T-cell (primary cell): ENCODE results near the gene EFCAB9. TPM values are rescaled to one million over a fixed set of nuclear protein-coding genes. Genes with fewer than 3 reads are reported as not detected.

Experiments
- ATAC-seq, 4 experiments: fragments of 200-7000 bp in 3 of 4; fragments of 150-1000 bp in 1 of 4; cut with Tn5 transposase; replicated peaks in 1 of 4; 1 replicate in 3 of 4; 2 replicates in 1 of 4; pipeline ENCODE4 v1.10.0; 2021; ENCODE audit warnings: moderate library complexity in 3 of 4, mild to moderate bottlenecking in 2 of 4, moderate number of reproducible peaks in 1 of 4
- CTCF ChIA-PET, 2 donors: fragments of 300-600 bp; sonication (Branson Sonifier 250); formaldehyde crosslinking; loops; one replicate each; lab custom pipeline; 2022; ENCODE audit warnings: antibody characterized with exemption in 2 of 2; lab: Charles Lee
- POLR2A ChIA-PET, 2 donors: fragments of 300-600 bp; sonication (Branson Sonifier 250); formaldehyde crosslinking; loops; one replicate each; lab custom pipeline; 2022; ENCODE audit warnings: antibody characterized with exemption in 2 of 2; lab: Charles Lee
- DNase-seq, 35 experiments: peaks; one replicate each; pipeline versions ENCODE4 v3.0.0 to v3.0.0-alpha.2; 2013 to 2023
- H3K27ac ChIP-seq: one replicate; pipeline ENCODE4 v1.5.1; 2013; ENCODE audit warnings: low read length
- H3K27me3 ChIP-seq, 2 experiments: replicated peaks in 1 of 2; 1 replicate in 1 of 2; 2 replicates in 1 of 2; pipeline versions ENCODE4 v1.6.1 to v1.7.0; 2013; ENCODE audit warnings: low read length in 1 of 2, mixed read lengths in 1 of 2; ENCODE audit not compliant: control insufficient read depth in 2 of 2, insufficient read depth in 2 of 2; ENCODE audit errors: extremely low read depth in 1 of 2
- H3K36me3 ChIP-seq, 2 donors: 1 replicate in 1 of 2; 2 replicates in 1 of 2; pipeline versions ENCODE4 v1.6.1 to v1.7.0; 2013; ENCODE audit warnings: low read length in 1 of 2; ENCODE audit not compliant: control insufficient read depth in 2 of 2, insufficient read depth in 1 of 2; ENCODE audit errors: extremely low read depth in 1 of 2
- H3K4me1 ChIP-seq, 2 experiments: 1 replicate in 1 of 2; 2 replicates in 1 of 2; pipeline versions ENCODE4 v1.6.1 to v1.7.0; 2013; ENCODE audit warnings: low read length in 2 of 2, mixed read lengths in 1 of 2; ENCODE audit not compliant: insufficient read depth in 2 of 2, control insufficient read depth in 1 of 2; ENCODE audit errors: extremely low read depth in 1 of 2
- H3K4me3 ChIP-seq, 2 donors: 1 replicate in 1 of 2; 2 replicates in 1 of 2; pipeline versions ENCODE4 v1.5.1 to v1.7.0; 2013; ENCODE audit warnings: mild to moderate bottlenecking in 2 of 2, low read length in 1 of 2, moderate library complexity in 1 of 2; ENCODE audit not compliant: control insufficient read depth in 1 of 2; ENCODE audit errors: extremely low read depth in 1 of 2
- H3K9me3 ChIP-seq: 2 replicates; pipeline ENCODE4 v1.7.0; 2013
- H3K27ac Mint-ChIP-seq, 2 donors: one replicate each; pipeline ENCODE4 v1.8.0; 2020 to 2021; ENCODE audit warnings: mild to moderate bottlenecking in 2 of 2, mixed read lengths in 2 of 2
- H3K27me3 Mint-ChIP-seq, 2 donors: one replicate each; pipeline ENCODE4 v1.8.0; 2021 to 2022; ENCODE audit warnings: mixed read lengths in 2 of 2
- H3K36me3 Mint-ChIP-seq: one replicate; pipeline ENCODE4 v1.8.0; 2021; ENCODE audit warnings: mixed read lengths
- H3K4me1 Mint-ChIP-seq, 3 donors: one replicate each; pipeline ENCODE4 v1.8.0; 2020 to 2022; ENCODE audit warnings: mixed read lengths in 3 of 3, mild to moderate bottlenecking in 1 of 3
- H3K4me3 Mint-ChIP-seq, 3 donors: one replicate each; pipeline ENCODE4 v1.8.0; 2020 to 2022; ENCODE audit warnings: mild to moderate bottlenecking in 3 of 3, mixed read lengths in 3 of 3, moderate library complexity in 3 of 3
- H3K9me3 Mint-ChIP-seq, 3 donors: one replicate each; pipeline ENCODE4 v1.8.0; 2020 to 2022; ENCODE audit warnings: mixed read lengths in 3 of 3
- WGBS: methylation state at CpG from one replicate; pipeline ENCODE4 v1.1.5; 2013; ENCODE audit warnings: missing lambda C conversion rate; ENCODE audit not compliant: insufficient coverage; 5-methylcytosine and 5-hydroxymethylcytosine counted together
- total RNA-seq, 35 experiments: library from RNA in 6 of 35; stranded (reverse) in 6 of 35; fragments of 120-200 nt in 1 of 35; gene quantifications; one replicate each; pipeline versions ENCODE4 v1.2.1 to v1.2.4 and lab custom pipeline; 2013 to 2026

Gene EFCAB9
- total RNA-seq, 5 donors from 2014 or later (not counting 1 experiment from before 2014, with no cell fraction given), result not detected

DNA sequence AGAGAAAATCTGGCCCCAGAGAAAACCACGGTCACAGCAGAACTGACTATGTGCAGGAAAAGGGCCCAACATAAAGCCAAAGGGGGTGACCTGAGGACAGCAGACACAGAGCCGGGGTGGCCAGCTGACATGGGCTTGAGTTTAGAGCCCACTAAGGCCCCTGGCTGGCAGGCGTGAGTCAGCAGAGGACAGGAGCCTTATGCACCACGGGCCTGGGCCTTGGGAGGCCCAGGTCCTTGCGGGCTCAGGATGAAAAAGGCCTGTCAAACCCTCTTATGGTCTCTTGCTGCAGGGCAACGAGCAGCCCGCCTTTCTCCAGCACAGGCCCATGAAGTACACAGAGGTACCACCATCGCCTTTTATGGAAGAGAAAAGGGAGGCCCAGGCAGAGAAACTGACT is 25.7 kb upstream of the EFCAB9 start:
- peaks cover 70 to 91% (median 90%) of the 10 kb centered on the region in 3 donors for H3K4me1 Mint-ChIP-seq
- ChIA-PET POLR2A (no interaction called here), CTCF (interaction anchor here in 1 of 2 donors (0.6 kb wide), 3 partner anchors 20 to 1953 kb away, joined by 3 to 8 read pairs (median 3); partner anchors contain the start of gene STK10)
- peaks cover 24% of the 10 kb centered on the region for H3K36me3 Mint-ChIP-seq
- Histone ChIP-seq H3K36me3 (peaks cover 3 to 62% of the 10 kb centered on the region in 2 donors), H3K9me3 (no peaks in the 10 kb centered on the region), H3K4me1 (peaks cover 32 to 97% of the 10 kb centered on the region in 2 experiments), H3K4me3 (no peak overlapping the region), H3K27me3 (no peaks in the 10 kb centered on the region), H3K27ac (peak overlapping the region; percentile 1)
- 74% methylated on average over 8 of the region's 8 CpGs for WGBS
- no peak for ATAC-seq
- peak overlapping the region; percentile 77 to 84 for H3K27ac Mint-ChIP-seq
- DNase-seq, result no peak
- H3K9me3 Mint-ChIP-seq, result no peaks in the 10 kb centered on the region
- H3K27me3 Mint-ChIP-seq, result no peaks in the 10 kb centered on the region
- peak overlapping the region in 1 of 3 donors; percentile 37 for H3K4me3 Mint-ChIP-seq

DNA sequence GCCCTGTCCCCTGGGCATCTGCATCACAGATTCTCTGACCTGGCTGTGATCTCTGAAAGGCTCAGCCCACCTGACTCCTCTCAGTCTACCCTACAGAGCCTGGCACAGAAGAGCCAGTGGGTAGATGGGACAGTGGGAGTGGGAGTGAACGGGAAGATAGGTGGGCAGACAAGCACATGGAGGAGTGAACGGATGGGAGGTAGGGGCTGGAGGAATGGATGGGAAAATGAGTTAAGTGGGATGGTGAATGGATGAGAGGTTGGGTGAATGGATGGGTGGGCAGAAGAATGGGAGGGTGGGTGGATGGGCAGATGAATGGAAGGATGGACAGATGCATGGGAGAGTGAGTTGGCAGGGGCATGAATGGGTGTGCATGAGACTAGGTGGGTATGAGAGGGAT is 24.8 kb upstream of the EFCAB9 start:
- peaks cover 0 to 63% of the 10 kb centered on the region in 2 donors for H3K36me3 ChIP-seq
- WGBS, result 88% methylated on average over 2 of the region's 2 CpGs
- peaks cover 24% of the 10 kb centered on the region for H3K36me3 Mint-ChIP-seq
- peak overlapping the region in 2 of 3 donors; percentile 2 to 95 for H3K4me3 Mint-ChIP-seq
- CTCF ChIA-PET, result interaction anchor here in 1 of 2 donors (0.6 kb wide), 4 partner anchors 19 to 1952 kb away, joined by 3 to 8 read pairs (median 4); partner anchors contain the start of gene STK10
- DNase-seq (no peak), ATAC-seq (no peak)
- peaks cover 38 to 97% of the 10 kb centered on the region in 2 experiments for H3K4me1 ChIP-seq
- no peaks in the 10 kb centered on the region for H3K9me3 ChIP-seq
- H3K27ac Mint-ChIP-seq, result peak overlapping the region; percentile 77 to 84
- peaks cover 78 to 94% (median 93%) of the 10 kb centered on the region in 3 donors for H3K4me1 Mint-ChIP-seq
- no peak overlapping the region for H3K4me3 ChIP-seq
- H3K27me3 Mint-ChIP-seq, result no peaks in the 10 kb centered on the region
- POLR2A ChIA-PET, result no interaction called here
- no peaks in the 10 kb centered on the region for H3K27me3 ChIP-seq
- peak overlapping the region; percentile 41 for H3K27ac ChIP-seq
- H3K9me3 Mint-ChIP-seq, result no peaks in the 10 kb centered on the region

DNA sequence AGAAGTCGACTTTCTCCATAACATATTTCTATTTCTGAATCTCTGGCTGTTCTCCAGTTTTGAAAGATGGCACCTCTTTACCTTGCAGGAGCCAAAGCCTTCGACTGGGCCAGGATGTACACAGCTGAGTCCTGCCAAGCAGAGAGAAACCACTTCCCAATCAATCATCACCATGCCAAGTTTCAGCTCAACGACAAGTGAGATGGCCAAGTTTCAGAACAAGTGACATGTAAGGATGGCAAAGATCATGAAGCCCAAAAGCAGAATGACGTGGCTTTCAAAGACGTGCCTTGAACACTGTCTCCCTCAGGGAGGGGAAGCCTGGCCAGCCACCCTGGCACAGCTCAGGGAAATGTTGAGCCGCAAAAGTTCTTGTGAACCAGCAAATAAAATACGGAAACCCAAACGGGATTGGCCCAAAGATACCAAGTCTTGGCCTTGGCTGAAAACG is 23.7 kb upstream of the EFCAB9 start:
- CTCF ChIA-PET, result interaction anchor here (0.6 to 1.6 kb wide), 4 partner anchors 17 to 111 kb away, joined by 3 to 5 read pairs (median 4); partner anchors contain the start of gene STK10 (in 2 of the 2)
- no peaks in the 10 kb centered on the region for H3K27me3 ChIP-seq
- Mint-ChIP-seq H3K27me3 (no peaks in the 10 kb centered on the region), H3K36me3 (peaks cover 24% of the 10 kb centered on the region), H3K27ac (peak overlapping the region; percentile 77 to 84), H3K4me3 (peak overlapping the region; percentile 0 to 95 (median 29)), H3K9me3 (no peaks in the 10 kb centered on the region), H3K4me1 (peaks cover 88 to 96% (median 96%) of the 10 kb centered on the region in 3 donors)
- 43% methylated on average over 5 of the region's 9 CpGs for WGBS
- H3K4me3 ChIP-seq, result no peak overlapping the region
- H3K4me1 ChIP-seq, result peaks cover 35 to 95% of the 10 kb centered on the region in 2 experiments
- no peaks in the 10 kb centered on the region for H3K9me3 ChIP-seq
- no peak for DNase-seq
- POLR2A ChIA-PET, result interaction anchor here (0.5 to 0.6 kb wide), 2 partner anchors 8 to 56 kb away, joined by 3 read pairs; no protein-coding TSS in a partner anchor
- H3K27ac ChIP-seq, result peak overlapping the region; percentile 22
- ATAC-seq, result no peak
- H3K36me3 ChIP-seq, result peaks cover 0 to 57% of the 10 kb centered on the region in 2 donors

DNA sequence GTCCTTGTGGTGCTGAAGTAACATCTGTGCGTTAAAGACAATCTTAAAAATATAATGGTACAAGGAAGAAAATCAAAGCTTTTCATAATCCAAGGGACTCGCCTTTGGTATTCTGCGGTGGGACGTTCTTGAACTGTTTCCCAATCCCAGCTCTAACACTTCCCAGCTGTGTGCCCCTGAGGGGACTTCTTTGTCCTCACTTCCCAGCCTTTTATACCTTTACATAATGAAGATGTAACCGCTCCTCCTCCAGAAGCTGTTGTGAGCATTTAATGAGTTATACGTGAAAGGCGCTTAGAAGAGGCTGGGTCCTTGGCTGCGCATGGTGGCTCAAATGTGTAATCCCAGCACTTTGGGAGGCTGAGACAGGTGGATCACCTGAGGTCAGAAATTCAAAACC is 22.9 kb upstream of the EFCAB9 start:
- Histone ChIP-seq H3K27ac (peak overlapping the region; percentile 22), H3K27me3 (no peaks in the 10 kb centered on the region), H3K4me3 (no peak overlapping the region), H3K9me3 (no peaks in the 10 kb centered on the region), H3K4me1 (peaks cover 40 to 94% of the 10 kb centered on the region in 2 experiments), H3K36me3 (peaks cover 0 to 52% of the 10 kb centered on the region in 2 donors)
- Mint-ChIP-seq H3K4me1 (peaks cover 96 to 99% (median 98%) of the 10 kb centered on the region in 3 donors), H3K36me3 (peaks cover 26% of the 10 kb centered on the region), H3K9me3 (no peaks in the 10 kb centered on the region), H3K27me3 (no peaks in the 10 kb centered on the region), H3K27ac (peak overlapping the region; percentile 77 to 100), H3K4me3 (peak overlapping the region in 1 of 3 donors; percentile 95)
- WGBS, result 100% methylated on average over 1 of the region's 8 CpGs
- ATAC-seq (no peak), DNase-seq (no peak)
- ChIA-PET POLR2A (no interaction called here), CTCF (interaction anchor here (0.9 to 1.6 kb wide), 2 partner anchors 16 to 17 kb away, joined by 3 to 5 read pairs; partner anchors contain the start of gene STK10 (in 1 of the 2))

DNA sequence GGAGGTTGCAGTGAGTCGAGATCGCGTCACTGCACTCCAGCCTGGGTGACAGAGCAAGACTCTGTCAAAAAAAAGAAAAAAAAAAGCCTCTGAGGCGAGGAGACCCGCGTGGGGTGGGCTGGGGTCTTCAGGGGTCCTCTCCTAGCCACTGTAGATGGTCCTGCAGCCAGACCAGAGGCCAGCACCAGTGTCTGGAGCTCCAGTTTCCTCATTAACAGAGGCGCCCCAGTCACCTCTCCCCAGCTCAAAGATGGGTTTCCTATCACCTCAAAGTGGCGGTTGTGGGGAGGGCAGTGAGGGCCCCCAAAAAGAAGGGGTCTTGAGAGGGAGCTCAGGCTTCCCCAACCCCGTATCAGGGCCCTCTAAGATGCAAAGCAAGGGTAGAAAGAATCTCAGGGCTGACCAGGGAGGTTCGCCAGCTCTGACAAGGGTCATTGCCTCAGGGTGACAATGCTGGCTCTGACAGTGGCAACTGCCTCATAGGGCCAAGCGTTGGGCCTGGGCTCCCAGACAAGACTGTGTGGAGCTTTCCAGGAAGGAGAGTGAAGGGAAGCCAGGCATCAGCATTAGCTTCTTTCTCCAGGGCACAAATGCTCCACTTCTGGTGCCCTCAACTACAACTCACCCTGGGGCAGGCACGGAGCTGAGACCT is 20.9 kb upstream of the EFCAB9 start:
- peaks cover 0 to 40% of the 10 kb centered on the region in 2 donors for H3K36me3 ChIP-seq
- Mint-ChIP-seq H3K27me3 (no peaks in the 10 kb centered on the region), H3K4me3 (peak overlapping the region; percentile 89 to 95 (median 89)), H3K9me3 (no peaks in the 10 kb centered on the region), H3K27ac (peak overlapping the region; percentile 100), H3K4me1 (peaks cover 98 to 99% (median 99%) of the 10 kb centered on the region in 3 donors), H3K36me3 (peaks cover 31% of the 10 kb centered on the region)
- H3K27me3 ChIP-seq, result no peaks in the 10 kb centered on the region
- ChIA-PET POLR2A (interaction anchor here (0.5 to 4.5 kb wide), 7 partner anchors 9 to 749 kb away, joined by 3 to 68 read pairs (median 6); partner anchors contain the start of gene STK10 (in 1 of the 2)), CTCF (interaction anchor here (0.7 to 5.2 kb wide), 7 partner anchors 9 to 121 kb away, joined by 3 to 119 read pairs (median 8); partner anchors contain the start of gene STK10 (in 2 of the 2))
- H3K9me3 ChIP-seq, result no peaks in the 10 kb centered on the region
- 33% methylated on average over 7 of the region's 12 CpGs for WGBS
- H3K4me1 ChIP-seq, result peaks cover 53 to 96% of the 10 kb centered on the region in 2 experiments
- ATAC-seq, result no peak
- peak overlapping the region; percentile 42 to 67 for H3K4me3 ChIP-seq
- peak overlapping the region; percentile 74 for H3K27ac ChIP-seq
- DNase-seq, result peak in 1 of 35 experiments; percentile 9
